Activated CD4-positive, alpha-beta T cell treated with anti-CD3 and anti-CD28 coated beads for 36 hours (primary cell): ENCODE data around the gene SLC4A11. TPM values are rescaled to one million over a fixed set of nuclear protein-coding genes. Genes with fewer than 3 reads are reported as not detected.
"Not testable (repeated sequence)": the region's sequence is repeated elsewhere in the genome, so short reads cannot be mapped to it uniquely, and the experiment has no call there.

ENCODE experiments used
- ATAC-seq: fragments of 200-7000 bp; cut with Tn5 transposase; one replicate; pipeline ENCODE4 v1.10.0; 2021; ENCODE audit warnings: mild to moderate bottlenecking, moderate library complexity
- CTCF ChIA-PET: fragments of 350-600 bp; sonication (Branson Sonifier 250); formaldehyde crosslinking; loops from one replicate; lab custom pipeline; 2021; ENCODE audit warnings: antibody characterized with exemption; lab: Charles Lee
- POLR2A ChIA-PET: fragments of 350-600 bp; sonication (Branson Sonifier 250); formaldehyde crosslinking; loops from one replicate; lab custom pipeline; 2021; ENCODE audit warnings: antibody characterized with exemption, inconsistent platforms; lab: Charles Lee
- DNase-seq: peaks from one replicate; pipeline ENCODE4 v3.0.0-alpha.2; 2020
- H3K27ac Mint-ChIP-seq: one replicate; pipeline ENCODE4 v1.8.0; 2021; ENCODE audit warnings: mixed read lengths
- H3K27me3 Mint-ChIP-seq: one replicate; pipeline ENCODE4 v1.8.0; 2021; ENCODE audit warnings: mixed read lengths
- H3K36me3 Mint-ChIP-seq: one replicate; pipeline ENCODE4 v1.8.0; 2021; ENCODE audit warnings: low read depth, mixed read lengths
- H3K4me1 Mint-ChIP-seq: one replicate; pipeline ENCODE4 v1.8.0; 2021; ENCODE audit warnings: mixed read lengths
- H3K4me3 Mint-ChIP-seq: one replicate; pipeline ENCODE4 v1.8.0; 2021; ENCODE audit warnings: mild to moderate bottlenecking, moderate library complexity, mixed read lengths
- H3K9me3 Mint-ChIP-seq: one replicate; pipeline ENCODE4 v1.8.0; 2021; ENCODE audit warnings: low read depth, mixed read lengths
- intact Hi-C, 2 experiments: fragments of 100-400 bp; cut with DNase I in 1 of 2; cut with micrococcal nuclease in 1 of 2; formaldehyde crosslinking; loops; one replicate each; pipeline versions ENCODE4 v1.14.2 to v1.15.1; 2022 to 2024; cut with DNase I, micrococcal nuclease
- total RNA-seq, 2 experiments: library from RNA; stranded (reverse); gene quantifications; one replicate each; pipeline ENCODE4 v1.2.3, GENCODE V29; 2021

Gene SLC4A11
- total RNA-seq, 2 experiments from 2014 or later: 0.60 to 0.66 TPM

DNA sequence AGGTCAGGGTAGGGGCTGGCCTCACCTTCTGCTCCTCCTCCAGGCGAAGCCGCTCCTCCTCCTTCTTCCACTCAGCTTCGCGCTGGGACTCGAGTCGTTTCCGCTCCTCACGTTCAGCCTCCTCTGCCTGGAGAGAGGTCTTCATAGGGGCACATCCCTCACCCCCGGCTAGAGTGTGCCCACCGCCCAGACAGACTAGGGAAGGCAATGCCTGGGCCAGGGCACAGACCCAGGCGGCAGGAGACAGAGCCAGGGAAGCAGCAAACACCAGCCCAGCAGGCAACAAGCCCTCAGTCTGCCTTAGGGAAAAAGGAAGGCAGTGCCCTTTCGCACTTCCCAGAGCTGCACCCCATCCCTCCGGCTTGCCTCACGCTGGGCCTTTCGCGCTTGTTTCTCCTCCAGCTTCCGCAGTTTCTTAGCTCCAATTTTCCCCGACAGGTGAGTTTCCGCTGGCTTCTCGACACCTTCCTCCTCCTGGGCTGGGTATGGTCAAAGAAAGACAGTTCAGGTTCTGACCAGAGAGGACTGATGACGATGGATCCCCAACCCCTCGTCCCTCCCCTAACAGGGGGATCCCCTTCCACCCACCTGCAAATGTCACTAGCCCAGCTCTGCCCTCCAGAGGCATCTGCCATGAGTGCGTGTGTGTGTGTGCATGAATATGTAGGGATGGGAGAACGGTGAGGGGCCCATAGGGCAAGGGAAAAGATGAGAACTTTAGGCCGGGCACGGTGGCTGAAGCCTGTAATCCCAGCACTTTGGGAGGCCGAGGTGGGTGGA is 38.8 kb downstream of the SLC4A11 start:
- peaks cover 16% of the 10 kb centered on the region for H3K4me1 Mint-ChIP-seq
- no peak overlapping the region for H3K27ac Mint-ChIP-seq
- no peak overlapping the region for H3K4me3 Mint-ChIP-seq
- H3K36me3 Mint-ChIP-seq: peaks cover 50% of the 10 kb centered on the region
- no peaks in the 10 kb centered on the region for H3K27me3 Mint-ChIP-seq
- intact Hi-C loops: loop anchor here (5.0 kb wide), 3 partner anchors 43 to 328 kb away; partner anchors contain the start of genes FASTKD5 (in 1 of the 2), MRPS26 (in 1 of the 2), PTPRA (in 1 of the 2) and UBOX5 (in 1 of the 2)
- CTCF ChIA-PET: no interaction called here
- POLR2A ChIA-PET: interaction anchor here (0.6 kb wide), 1 partner anchor 490 kb away, joined by 3 read pairs; no protein-coding TSS in a partner anchor
- DNase-seq (peak; percentile 43), ATAC-seq (no peak)
- H3K9me3 Mint-ChIP-seq: no peaks in the 10 kb centered on the region

DNA sequence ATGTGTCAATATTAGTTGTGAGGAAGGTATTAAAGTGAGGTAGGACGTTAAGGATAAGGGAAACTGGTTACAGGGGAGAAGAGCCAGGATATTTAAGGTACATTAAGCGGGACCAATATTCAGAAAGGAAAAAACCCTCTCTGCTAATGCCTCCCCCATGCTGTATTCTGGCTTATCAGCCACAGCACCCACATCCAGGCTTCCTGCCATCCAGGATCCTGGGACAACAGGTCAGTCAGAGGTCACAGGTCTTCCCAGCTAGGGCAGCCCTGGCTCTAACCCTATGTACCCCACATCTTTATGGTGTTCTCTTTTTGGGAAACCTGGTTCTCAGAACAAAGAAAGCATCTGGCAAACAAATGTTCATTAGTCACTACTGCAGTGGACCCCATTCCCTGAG is 39.8 kb downstream of the SLC4A11 start:
- H3K4me3 Mint-ChIP-seq: no peak overlapping the region
- CTCF ChIA-PET: no interaction called here
- no peaks in the 10 kb centered on the region for H3K9me3 Mint-ChIP-seq
- no peak overlapping the region for H3K27ac Mint-ChIP-seq
- peaks cover 53% of the 10 kb centered on the region for H3K36me3 Mint-ChIP-seq
- peaks cover 20% of the 10 kb centered on the region for H3K4me1 Mint-ChIP-seq
- no peak for DNase-seq
- intact Hi-C loops: no loop called here
- POLR2A ChIA-PET: no interaction called here
- ATAC-seq: no peak
- H3K27me3 Mint-ChIP-seq: no peaks in the 10 kb centered on the region

DNA sequence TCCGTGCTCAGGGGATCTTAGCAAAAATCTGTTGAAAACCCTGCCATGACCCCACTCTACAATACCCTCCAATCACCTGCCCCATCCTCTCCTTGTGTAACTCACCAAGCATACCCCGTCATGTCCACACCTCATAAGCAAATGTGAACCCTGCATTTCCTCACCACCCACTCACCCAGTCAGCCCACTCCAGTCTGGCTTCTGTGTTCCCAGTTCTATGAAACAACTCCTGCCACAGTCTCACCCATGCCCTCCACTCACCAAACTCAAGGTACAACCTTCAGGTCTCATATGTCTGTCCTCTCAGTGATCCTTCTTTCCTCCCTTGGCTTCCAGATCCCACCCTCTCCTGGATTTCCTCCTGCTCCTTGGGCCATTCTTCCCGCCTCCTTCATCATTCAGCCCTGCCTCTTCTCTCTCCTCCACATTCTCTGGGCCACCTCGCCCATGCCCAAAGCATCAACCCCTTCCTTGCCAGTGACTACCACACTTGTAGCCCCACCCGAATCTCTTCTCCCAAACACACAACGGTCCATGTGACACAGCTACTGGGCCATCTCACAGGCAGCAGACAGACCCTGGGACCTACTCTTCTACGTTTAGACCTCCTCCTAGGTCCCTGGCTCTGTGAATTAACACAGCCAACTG is 43.3 kb downstream of the SLC4A11 start:
- peaks cover 18% of the 10 kb centered on the region for H3K4me1 Mint-ChIP-seq
- CTCF ChIA-PET: no interaction called here
- intact Hi-C loops: no loop called here
- no peaks in the 10 kb centered on the region for H3K27me3 Mint-ChIP-seq
- ATAC-seq (no peak), DNase-seq (no peak)
- H3K36me3 Mint-ChIP-seq: peaks cover 64% of the 10 kb centered on the region
- peak overlapping the region; percentile 29 for H3K27ac Mint-ChIP-seq
- POLR2A ChIA-PET: no interaction called here
- no peaks in the 10 kb centered on the region for H3K9me3 Mint-ChIP-seq
- no peak overlapping the region for H3K4me3 Mint-ChIP-seq

DNA sequence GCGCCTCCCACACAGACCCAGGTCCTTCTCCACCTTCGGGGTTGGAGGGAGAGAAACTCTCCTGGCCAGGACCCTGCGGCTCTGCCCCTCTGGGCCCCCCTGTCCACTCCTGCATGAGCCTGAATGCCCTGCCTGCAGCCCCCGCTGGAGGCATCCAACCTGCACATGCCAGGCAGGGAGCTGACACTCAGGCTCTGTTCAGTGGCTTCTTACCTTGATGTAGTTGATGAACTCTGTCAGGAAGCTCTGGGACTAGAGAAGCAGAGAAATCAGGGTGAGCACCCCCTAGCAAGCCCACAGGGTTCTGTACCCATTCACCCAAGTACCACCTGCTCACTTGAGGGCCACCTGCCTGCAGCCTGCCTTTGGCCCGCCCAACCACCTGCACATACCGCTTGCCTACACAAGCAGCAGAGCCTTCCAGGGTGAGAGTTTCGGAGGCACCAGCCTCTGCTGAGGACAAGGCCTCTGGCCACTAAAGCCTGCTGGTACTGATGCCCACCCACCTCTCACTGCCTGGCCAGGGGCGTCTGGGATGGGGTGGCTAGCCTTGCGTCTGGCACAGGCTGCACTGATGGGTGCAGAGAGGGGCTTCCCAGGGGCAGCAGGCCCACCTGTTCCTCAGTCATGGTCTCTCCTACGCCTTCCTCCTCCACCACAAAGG is 44.2 kb downstream of the SLC4A11 start:
- CTCF ChIA-PET: no interaction called here
- Mint-ChIP-seq H3K4me1 (peaks cover 15% of the 10 kb centered on the region), H3K4me3 (no peak overlapping the region)

DNA sequence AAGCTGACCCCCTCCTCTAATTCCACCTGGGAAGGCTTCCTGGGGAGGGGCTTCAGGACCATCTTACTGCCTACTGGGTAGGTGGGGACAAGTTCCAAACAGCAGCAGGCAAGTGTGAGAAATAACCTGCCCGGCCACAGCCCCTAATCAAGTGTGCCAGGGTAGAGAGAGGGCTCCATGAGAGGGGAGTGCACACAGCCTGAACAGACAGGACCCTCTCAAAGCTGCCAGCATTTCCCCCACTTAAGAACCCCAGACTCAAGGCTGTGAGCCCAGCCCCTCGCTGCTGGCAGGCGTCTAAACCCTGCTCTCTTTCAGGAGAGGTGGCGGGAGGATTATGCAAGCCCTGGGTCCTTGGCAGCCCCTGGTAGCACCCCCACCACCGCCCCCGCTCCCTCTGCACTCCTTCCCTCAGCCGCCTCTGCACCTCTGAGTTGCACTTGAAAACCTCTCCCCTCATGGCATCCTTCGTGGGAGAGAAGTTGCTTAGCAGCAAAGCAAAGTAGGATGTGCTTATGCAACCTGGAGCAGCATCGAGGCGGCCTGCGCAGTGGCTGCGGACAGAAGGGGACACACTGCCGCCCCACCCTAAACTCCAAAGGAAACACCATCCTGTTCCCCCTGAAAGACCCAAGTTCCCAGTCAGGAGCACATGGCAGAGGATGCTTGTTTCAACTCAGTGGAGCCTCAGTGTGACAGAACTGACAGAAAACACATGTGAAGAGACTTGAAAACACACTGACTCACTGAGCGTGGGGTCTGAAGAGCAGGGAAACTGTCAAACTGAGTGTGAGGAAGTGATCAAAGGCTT is 45.0 kb downstream of the SLC4A11 start:
- ChIA-PET CTCF (no interaction called here), POLR2A (interaction anchor here (0.8 kb wide), 1 partner anchor 108 kb away, joined by 3 read pairs; no protein-coding TSS in a partner anchor)
- H3K9me3 Mint-ChIP-seq: no peaks in the 10 kb centered on the region
- peaks cover 17% of the 10 kb centered on the region for H3K4me1 Mint-ChIP-seq
- DNase-seq (peak; percentile 48), ATAC-seq (peak; percentile 75)
- H3K36me3 Mint-ChIP-seq: peaks cover 53% of the 10 kb centered on the region
- intact Hi-C loops: no loop called here
- H3K4me3 Mint-ChIP-seq: no peak overlapping the region
- no peak overlapping the region for H3K27ac Mint-ChIP-seq
- H3K27me3 Mint-ChIP-seq: no peaks in the 10 kb centered on the region

More for the DNA sequence above, 44.2 kb downstream of the SLC4A11 start:
- ATAC-seq: peak; percentile 6
- POLR2A ChIA-PET: no interaction called here
- H3K27me3 Mint-ChIP-seq: no peaks in the 10 kb centered on the region
- peak overlapping the region; percentile 31 for H3K27ac Mint-ChIP-seq
- no peak for DNase-seq
- no peaks in the 10 kb centered on the region for H3K9me3 Mint-ChIP-seq
- intact Hi-C loops: no loop called here
- peaks cover 59% of the 10 kb centered on the region for H3K36me3 Mint-ChIP-seq

DNA sequence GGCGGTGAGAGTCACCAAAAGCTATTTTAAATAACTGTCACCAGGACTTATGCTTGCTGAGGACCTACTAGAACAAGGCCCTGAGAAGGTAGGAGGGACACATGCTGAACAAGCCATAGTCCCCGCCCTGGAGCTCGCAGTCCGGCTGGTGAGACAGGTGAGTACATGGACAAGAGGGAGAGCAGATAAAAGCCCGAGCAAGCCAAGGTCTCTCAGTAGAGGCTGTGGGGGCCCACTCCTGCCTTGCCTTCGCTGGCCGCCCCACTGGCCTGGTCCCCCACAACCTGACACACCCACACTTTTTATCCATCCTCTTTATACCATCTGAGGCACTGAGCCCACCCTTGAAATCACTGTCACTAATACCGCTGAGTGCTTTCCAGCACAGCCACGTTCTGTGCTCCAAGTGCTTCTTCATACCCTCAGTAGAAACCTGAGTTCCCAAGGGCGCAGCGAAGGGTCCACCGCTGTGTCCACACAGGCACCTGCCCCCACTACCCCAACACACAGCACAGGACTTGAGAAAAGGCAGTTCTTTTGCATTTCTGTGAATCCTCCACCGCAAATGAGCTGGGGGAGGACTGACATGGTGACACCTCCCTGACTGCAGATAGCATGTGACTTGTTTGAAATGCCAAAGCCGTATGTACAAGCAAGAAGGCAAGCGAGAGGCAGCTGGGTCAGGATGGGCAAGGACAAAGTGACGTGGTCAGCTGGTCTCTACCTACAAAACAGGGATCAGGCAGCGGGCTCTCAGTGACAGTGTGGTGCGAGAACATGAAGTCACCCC is 46.6 kb downstream of the SLC4A11 start:
- peaks cover 17% of the 10 kb centered on the region for H3K4me1 Mint-ChIP-seq
- H3K27ac Mint-ChIP-seq: no peak overlapping the region
- no peak for DNase-seq
- intact Hi-C loops: no loop called here
- ChIA-PET POLR2A (no interaction called here), CTCF (no interaction called here)
- no peak for ATAC-seq
- peaks cover 45% of the 10 kb centered on the region for H3K36me3 Mint-ChIP-seq
- no peaks in the 10 kb centered on the region for H3K27me3 Mint-ChIP-seq
- no peaks in the 10 kb centered on the region for H3K9me3 Mint-ChIP-seq
- no peak overlapping the region for H3K4me3 Mint-ChIP-seq

DNA sequence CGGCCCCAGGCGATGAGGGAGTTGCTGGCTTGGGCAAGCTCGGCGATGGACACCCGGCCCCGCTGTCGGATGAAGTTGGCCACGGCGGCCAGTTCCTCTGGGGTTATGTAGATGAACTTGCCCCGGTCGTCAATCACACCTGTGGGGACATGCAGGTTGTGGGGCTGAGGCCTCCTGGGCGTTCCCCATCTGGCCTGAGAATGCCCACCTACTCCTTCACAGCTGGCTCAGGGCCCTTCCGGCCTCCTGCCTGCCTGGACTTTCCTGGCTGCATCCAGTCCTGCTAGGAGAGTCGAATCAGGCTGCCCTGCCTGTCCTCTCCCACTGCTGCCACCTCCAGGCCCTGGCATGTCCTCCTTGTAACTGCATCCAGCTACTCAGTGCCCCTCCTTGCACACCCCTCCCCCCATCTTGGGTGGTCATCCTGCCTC is 48.3 kb downstream of the SLC4A11 start:
- Mint-ChIP-seq H3K27me3 (no peaks in the 10 kb centered on the region), H3K27ac (no peak overlapping the region), H3K36me3 (peaks cover 36% of the 10 kb centered on the region), H3K9me3 (no peaks in the 10 kb centered on the region), H3K4me1 (peaks cover 13% of the 10 kb centered on the region), H3K4me3 (no peak overlapping the region)
- intact Hi-C loops: no loop called here
- ATAC-seq: no peak
- ChIA-PET POLR2A (no interaction called here), CTCF (no interaction called here)
- no peak for DNase-seq

DNA sequence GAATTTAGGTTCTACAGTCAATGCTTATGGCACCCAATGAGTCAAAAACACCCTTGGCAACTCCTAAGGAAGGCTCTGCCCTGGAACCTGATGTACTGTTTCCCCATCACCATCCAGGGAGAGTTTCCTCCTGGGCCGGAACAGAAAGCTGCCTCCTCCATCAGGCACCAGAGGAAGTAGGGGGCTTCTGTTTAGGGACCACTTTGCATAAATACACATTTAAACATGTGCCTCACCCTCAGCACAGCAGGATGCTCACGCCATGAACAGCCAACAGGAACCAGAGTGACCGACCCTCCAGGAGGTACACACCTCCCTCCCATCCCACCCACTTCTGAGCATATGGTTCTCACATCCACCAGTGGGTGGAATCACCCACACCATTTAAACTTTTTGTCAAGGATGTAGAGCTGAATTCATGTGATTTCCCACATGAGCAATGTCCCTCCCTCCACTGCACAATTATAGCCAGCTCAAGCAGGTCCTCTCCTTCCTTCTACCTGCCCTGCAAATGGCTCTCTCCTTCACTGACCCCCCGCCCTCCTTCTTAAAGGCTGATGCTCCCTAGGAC is 49.3 kb downstream of the SLC4A11 start:
- Mint-ChIP-seq H3K27ac (peak overlapping the region; percentile 44), H3K27me3 (no peaks in the 10 kb centered on the region), H3K4me3 (no peak overlapping the region), H3K9me3 (no peaks in the 10 kb centered on the region), H3K4me1 (peaks cover 6% of the 10 kb centered on the region), H3K36me3 (peaks cover 29% of the 10 kb centered on the region)
- intact Hi-C loops: no loop called here
- CTCF ChIA-PET: no interaction called here
- DNase-seq (no peak), ATAC-seq (no peak)
- POLR2A ChIA-PET: no interaction called here

DNA sequence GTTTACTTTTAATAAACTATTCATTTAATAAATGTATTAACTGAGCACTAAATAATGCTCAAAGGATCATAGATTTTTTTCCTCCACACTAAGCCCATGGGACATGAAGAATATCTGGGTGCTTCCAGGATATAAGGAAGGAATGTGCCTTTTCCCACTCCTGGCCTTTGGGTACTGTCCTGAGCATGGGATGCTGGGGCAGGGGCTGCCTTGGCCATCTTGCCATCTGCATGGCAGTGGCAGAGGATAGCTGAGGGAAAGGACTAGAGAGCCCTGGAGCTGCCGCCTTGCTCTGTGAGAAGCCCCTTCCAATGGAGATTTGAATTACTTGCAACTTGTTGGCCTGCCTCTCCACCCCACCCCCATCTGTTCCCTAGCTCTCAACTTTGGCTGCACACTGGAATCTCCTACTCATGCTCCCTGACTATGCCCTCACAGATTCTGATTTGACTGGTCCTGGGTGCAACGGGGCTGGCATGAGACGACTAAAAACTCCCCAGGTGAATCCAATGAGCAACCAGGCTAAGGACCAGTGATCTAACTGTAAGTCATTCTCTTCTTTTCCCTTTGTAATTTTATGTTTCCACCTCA is 50.1 kb downstream of the SLC4A11 start:
- ATAC-seq: peak; percentile 59
- Mint-ChIP-seq H3K4me3 (no peak overlapping the region), H3K36me3 (peaks cover 24% of the 10 kb centered on the region), H3K27me3 (no peaks in the 10 kb centered on the region), H3K27ac (peak overlapping the region; percentile 44), H3K4me1 (peaks cover 2% of the 10 kb centered on the region), H3K9me3 (no peaks in the 10 kb centered on the region)
- intact Hi-C loops: no loop called here
- DNase-seq: no peak
- ChIA-PET CTCF (no interaction called here), POLR2A (no interaction called here)

DNA sequence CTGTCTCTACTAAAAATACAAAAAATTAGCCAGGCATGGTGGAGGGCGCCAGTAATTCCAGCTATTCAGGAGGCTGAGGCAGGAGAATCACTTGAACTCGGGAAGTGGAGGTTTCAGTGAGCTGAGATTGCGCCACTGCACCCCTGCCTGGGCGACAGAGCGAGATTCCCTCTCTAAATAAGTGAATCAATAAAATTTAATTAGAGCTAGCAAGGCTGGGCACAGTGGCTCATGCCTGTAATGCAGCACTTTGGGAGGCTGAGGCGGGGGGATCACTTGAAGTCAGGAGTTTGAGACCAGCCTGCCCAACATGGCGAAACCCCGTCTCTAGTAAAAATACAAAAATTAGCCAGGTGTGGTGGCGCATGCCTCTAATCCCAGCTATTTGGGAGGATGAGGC is 51.1 kb downstream of the SLC4A11 start:
- DNase-seq, H3K27me3 Mint-ChIP-seq, intact Hi-C loops, H3K4me1 Mint-ChIP-seq, H3K9me3 Mint-ChIP-seq, H3K4me3 Mint-ChIP-seq, ATAC-seq, H3K27ac Mint-ChIP-seq: not testable (repeated sequence)
- ChIA-PET CTCF (interaction anchor here (0.7 to 0.8 kb wide), 2 partner anchors 154 to 371 kb away, joined by 3 read pairs; no protein-coding TSS in a partner anchor), POLR2A (interaction anchor here (0.6 kb wide), 1 partner anchor 136 kb away, joined by 4 read pairs; no protein-coding TSS in a partner anchor)
- H3K36me3 Mint-ChIP-seq: peaks cover 23% of the 10 kb centered on the region
